B cell (primary cell): ENCODE measurements around the gene HNRNPC. TPM values are rescaled to one million over a fixed set of nuclear protein-coding genes. Genes with fewer than 3 reads are reported as not detected.
"Not testable (repeated sequence)": the region's sequence is repeated elsewhere in the genome, so short reads cannot be mapped to it uniquely, and the experiment has no call there.

Experiments used
- ATAC-seq: fragments of 200-7000 bp; cut with Tn5 transposase; one replicate; pipeline ENCODE4 v1.10.0; 2021; ENCODE audit warnings: low read depth, mild to moderate bottlenecking, moderate number of reproducible peaks, moderate library complexity
- CTCF ChIA-PET: fragments of 350-600 bp; sonication (Branson Sonifier 250); formaldehyde crosslinking; loops from one replicate; lab custom pipeline; 2021; ENCODE audit warnings: antibody characterized with exemption, inconsistent platforms; lab: Charles Lee
- POLR2A ChIA-PET: fragments of 350-600 bp; sonication (Branson Sonifier 250); formaldehyde crosslinking; loops from one replicate; lab custom pipeline; 2021; ENCODE audit warnings: antibody characterized with exemption; lab: Charles Lee
- DNase-seq: peaks from one replicate; pipeline ENCODE4 v3.0.0; 2013
- H2AFZ ChIP-seq: 2 replicates; pipeline ENCODE4 v1.6.1; 2012; ENCODE audit warnings: mild to moderate bottlenecking, low read depth, low read length; ENCODE audit not compliant: insufficient read depth, poor library complexity, severe bottlenecking
- H3K27ac ChIP-seq, 2 donors: 1 replicate in 1 of 2; 2 replicates in 1 of 2; pipeline ENCODE4 v1.5.1; 2012 to 2013; ENCODE audit warnings: low read length in 2 of 2, mild to moderate bottlenecking in 2 of 2, moderate library complexity in 1 of 2
- H3K27me3 ChIP-seq, 4 experiments: fragments of 200-600 bp in 1 of 4; sonication (generic) in 1 of 4; replicated peaks in 1 of 4; 1 replicate in 2 of 4; 2 replicates in 2 of 4; pipeline versions ENCODE4 v1.6.1 to v1.7.0; 2013 to 2016; ENCODE audit warnings: low read length in 3 of 4, mild to moderate bottlenecking in 2 of 4, mixed read lengths in 1 of 4, moderate library complexity in 1 of 4; ENCODE audit not compliant: insufficient read depth in 4 of 4, control insufficient read depth in 3 of 4; ENCODE audit errors: control extremely low read depth in 1 of 4
- H3K36me3 ChIP-seq, 2 experiments: replicated peaks in 1 of 2; 1 replicate in 1 of 2; 2 replicates in 1 of 2; pipeline versions ENCODE4 v1.6.1 to v1.7.1; 2013; ENCODE audit warnings: low read length in 1 of 2; ENCODE audit not compliant: insufficient read depth in 2 of 2, control insufficient read depth in 1 of 2; ENCODE audit errors: control extremely low read depth in 1 of 2, extremely low read depth in 1 of 2
- H3K4me1 ChIP-seq, 2 donors: fragments of 200-600 bp in 1 of 2; sonication (generic) in 1 of 2; 1 replicate in 1 of 2; 2 replicates in 1 of 2; pipeline versions ENCODE4 v1.5.1 to v1.6.1; 2013 to 2017; ENCODE audit warnings: low read length in 2 of 2; ENCODE audit not compliant: control insufficient read depth in 2 of 2, insufficient read depth in 2 of 2
- H3K4me2 ChIP-seq: replicated peaks from 2 replicates; pipeline ENCODE3; 2012; ENCODE audit warnings: mild to moderate bottlenecking, low read depth, low read length; ENCODE audit not compliant: poor library complexity, severe bottlenecking
- H3K4me3 ChIP-seq, 5 experiments: fragments of 200-600 bp in 1 of 5; sonication (generic) in 1 of 5; 1 replicate in 3 of 5; 2 replicates in 2 of 5; pipeline versions ENCODE4 v1.5.1 to v1.7.0; 2011 to 2016; ENCODE audit warnings: low read length in 4 of 5, mild to moderate bottlenecking in 4 of 5, low read depth in 2 of 5, control low read depth in 1 of 5, moderate library complexity in 1 of 5; ENCODE audit not compliant: insufficient read depth in 1 of 5; ENCODE audit errors: control extremely low read depth in 1 of 5, extremely low read depth in 1 of 5
- H3K79me2 ChIP-seq: fragments of 200-600 bp; sonication (generic); one replicate; pipeline ENCODE4 v1.6.0; 2016; ENCODE audit warnings: low read length; ENCODE audit not compliant: control insufficient read depth, insufficient read depth
- H3K9ac ChIP-seq: fragments of 200-600 bp; sonication (generic); 2 replicates; pipeline ENCODE4 v1.6.1; 2017; ENCODE audit warnings: mild to moderate bottlenecking, low read length, moderate library complexity
- H3K9me3 ChIP-seq, 3 donors: one replicate each; pipeline versions ENCODE4 v1.6.1 to v1.7.1; 2013; ENCODE audit warnings: low read length in 2 of 3; ENCODE audit not compliant: control insufficient read depth in 2 of 3, insufficient read depth in 1 of 3; ENCODE audit errors: control extremely low read depth in 1 of 3
- H4K20me1 ChIP-seq: 2 replicates; pipeline ENCODE4 v1.6.0; 2012; ENCODE audit warnings: mild to moderate bottlenecking, low read length; ENCODE audit not compliant: insufficient read depth, control insufficient read depth, poor library complexity, severe bottlenecking
- H3K27ac Mint-ChIP-seq: one replicate; pipeline ENCODE4 v1.8.0; 2021; ENCODE audit warnings: mixed read lengths
- H3K27me3 Mint-ChIP-seq: one replicate; pipeline ENCODE4 v1.8.0; 2021; ENCODE audit warnings: mixed read lengths
- H3K4me1 Mint-ChIP-seq: one replicate; pipeline ENCODE4 v1.8.0; 2021; ENCODE audit warnings: mixed read lengths
- H3K4me3 Mint-ChIP-seq: one replicate; pipeline ENCODE4 v1.8.0; 2021; ENCODE audit warnings: mixed read lengths
- H3K9me3 Mint-ChIP-seq: one replicate; pipeline ENCODE4 v1.8.0; 2022; ENCODE audit warnings: mixed read lengths; ENCODE audit not compliant: insufficient read depth
- CTCF ChIP-seq: fragments of 200-600 bp; IDR thresholded peaks from one replicate; pipeline ENCODE4 v1.8.0; 2022; ENCODE audit warnings: antibody characterized with exemption, mild to moderate bottlenecking
- EZH2 ChIP-seq: IDR thresholded peaks from 2 replicates; pipeline ENCODE4 v1.6.1; 2012; ENCODE audit warnings: borderline replicate concordance, low read depth, mild to moderate bottlenecking, moderate library complexity, low read length; ENCODE audit not compliant: insufficient read depth, poor library complexity, severe bottlenecking
- WGBS: methylation state at CpG from one replicate; pipeline ENCODE4 v1.1.5; 2013; ENCODE audit warnings: missing lambda C conversion rate; ENCODE audit not compliant: insufficient coverage; 5-methylcytosine and 5-hydroxymethylcytosine counted together
- intact Hi-C: fragments of 100-400 bp; cut with micrococcal nuclease; formaldehyde crosslinking; loops from one replicate; pipeline ENCODE4 v1.10.0; 2022
- polyA plus RNA-seq: library from polyadenylated mRNA; depleted of rRNA; stranded (reverse); fragments of >200 nt; gene quantifications from 2 replicates; pipeline ENCODE4 v1.2.3, GENCODE V29; 2012
- total RNA-seq, 2 donors: library from RNA; stranded (reverse); fragments of 120-200 nt in 1 of 2; gene quantifications; 1 replicate in 1 of 2; 2 replicates in 1 of 2; pipeline versions ENCODE4 v1.2.3 to v1.2.4, GENCODE V29; 2013 to 2022

The HNRNPC gene
- total and polyA plus RNA-seq, 2 donors (not counting 1 experiment from before 2014, with no cell fraction given): 358 to 497 TPM

- no peak overlapping the region for H3K27ac ChIP-seq
- no peak overlapping the region for H3K4me3 Mint-ChIP-seq
- H3K9me3 Mint-ChIP-seq: no peaks in the 10 kb centered on the region
- H3K4me2 ChIP-seq: no peak overlapping the region
- DNase-seq (no peak), ATAC-seq (no peak)
- H3K9me3 ChIP-seq: peaks cover 0 to 4% (median 0%) of the 10 kb centered on the region in 3 donors
- H2AFZ ChIP-seq: no peak overlapping the region
- no peak for TF ChIP-seq EZH2
- no peak for TF ChIP-seq CTCF
- H3K4me1 ChIP-seq: peaks cover 0 to 11% of the 10 kb centered on the region in 2 donors
- H3K27ac Mint-ChIP-seq: no peak overlapping the region
- no peaks in the 10 kb centered on the region for H3K27me3 Mint-ChIP-seq
- H3K36me3 ChIP-seq: no peaks in the 10 kb centered on the region
- H3K4me1 Mint-ChIP-seq: peaks cover 13% of the 10 kb centered on the region
- POLR2A ChIA-PET: interaction anchor here (0.7 to 0.9 kb wide), 2 partner anchors 8 to 894 kb away, joined by 3 to 4 read pairs; no protein-coding TSS in a partner anchor
- CTCF ChIA-PET: interaction anchor here (1.2 to 1.5 kb wide), 2 partner anchors 12 to 14 kb away, joined by 3 read pairs; no protein-coding TSS in a partner anchor
- WGBS: 36% methylated on average over 2 of the region's 10 CpGs
- no peaks in the 10 kb centered on the region for H3K79me2 ChIP-seq
- peaks cover 0 to 6% (median 0%) of the 10 kb centered on the region in 4 experiments for H3K27me3 ChIP-seq
- no peaks in the 10 kb centered on the region for H4K20me1 ChIP-seq
- no peak overlapping the region for H3K9ac ChIP-seq
- H3K4me3 ChIP-seq: no peak overlapping the region
- intact Hi-C loops: no loop called here
Observed at GRCh38 chr14:21299562-21300130, 30.4 kb upstream of the HNRNPC start.

- intact Hi-C loops: no loop called here
- no peak for TF ChIP-seq EZH2
- TF ChIP-seq CTCF: no peak
- CTCF ChIA-PET: interaction anchor here (1.2 kb wide), 1 partner anchor 13 kb away, joined by 3 read pairs; no protein-coding TSS in a partner anchor
- no peaks in the 10 kb centered on the region for H3K27me3 Mint-ChIP-seq
- no peaks in the 10 kb centered on the region for H3K79me2 ChIP-seq
- H3K36me3 ChIP-seq: no peaks in the 10 kb centered on the region
- no peak overlapping the region for H3K4me2 ChIP-seq
- no peak overlapping the region for H3K9ac ChIP-seq
- POLR2A ChIA-PET: no interaction called here
- no peak overlapping the region for H3K27ac ChIP-seq
- H4K20me1 ChIP-seq: no peaks in the 10 kb centered on the region
- H3K27ac Mint-ChIP-seq: no peak overlapping the region
- no peak overlapping the region for H3K4me3 Mint-ChIP-seq
- 86% methylated on average over 11 of the region's 12 CpGs for WGBS
- ATAC-seq (no peak), DNase-seq (no peak)
- H3K4me1 ChIP-seq: peaks cover 0 to 11% of the 10 kb centered on the region in 2 donors
- H2AFZ ChIP-seq: no peak overlapping the region
- H3K4me3 ChIP-seq: no peak overlapping the region
- peaks cover 0 to 4% (median 0%) of the 10 kb centered on the region in 3 donors for H3K9me3 ChIP-seq
- H3K27me3 ChIP-seq: peaks cover 0 to 6% (median 0%) of the 10 kb centered on the region in 4 experiments
- peaks cover 13% of the 10 kb centered on the region for H3K4me1 Mint-ChIP-seq
- no peaks in the 10 kb centered on the region for H3K9me3 Mint-ChIP-seq
Observed at GRCh38 chr14:21298358-21298757, 29.1 kb upstream of the HNRNPC start.

GRCh38 chr14:21294026-21294425 lies 24.8 kb upstream of the HNRNPC start:
- H3K27ac Mint-ChIP-seq, H2AFZ ChIP-seq, H3K79me2 ChIP-seq, H3K27me3 Mint-ChIP-seq, H3K9ac ChIP-seq, H3K27me3 ChIP-seq, H3K9me3 ChIP-seq, H3K9me3 Mint-ChIP-seq, H4K20me1 ChIP-seq, H3K4me1 Mint-ChIP-seq, H3K4me2 ChIP-seq, CTCF ChIA-PET, intact Hi-C loops, H3K27ac ChIP-seq, H3K4me3 Mint-ChIP-seq, H3K4me3 ChIP-seq, ATAC-seq, H3K4me1 ChIP-seq, DNase-seq, H3K36me3 ChIP-seq, POLR2A ChIA-PET: not testable (repeated sequence)
- 95% methylated on average over 5 of the region's 8 CpGs for WGBS
